LNCaP clone FGC (cell line): Measurements from ENCODE around the gene CPNE1.

Source experiments
- DNase-seq: peaks from one replicate; pipeline ENCODE4 v3.0.0-alpha.2; 2011; ENCODE audit warnings: low read depth
- H3K4me3 ChIP-seq: 2 replicates; pipeline ENCODE4 v1.5.1; 2011; ENCODE audit warnings: mild to moderate bottlenecking, low read depth, low read length, control low read depth
- TF ChIP-seq, protein P1 (sequence below): IDR thresholded peaks from 2 replicates; pipeline ENCODE4 v1.5.1; 2012; ENCODE audit warnings: mild to moderate bottlenecking; ENCODE audit not compliant: control insufficient read depth, insufficient read depth; ENCODE audit errors: extremely low read depth

The CPNE1 gene

DNA sequence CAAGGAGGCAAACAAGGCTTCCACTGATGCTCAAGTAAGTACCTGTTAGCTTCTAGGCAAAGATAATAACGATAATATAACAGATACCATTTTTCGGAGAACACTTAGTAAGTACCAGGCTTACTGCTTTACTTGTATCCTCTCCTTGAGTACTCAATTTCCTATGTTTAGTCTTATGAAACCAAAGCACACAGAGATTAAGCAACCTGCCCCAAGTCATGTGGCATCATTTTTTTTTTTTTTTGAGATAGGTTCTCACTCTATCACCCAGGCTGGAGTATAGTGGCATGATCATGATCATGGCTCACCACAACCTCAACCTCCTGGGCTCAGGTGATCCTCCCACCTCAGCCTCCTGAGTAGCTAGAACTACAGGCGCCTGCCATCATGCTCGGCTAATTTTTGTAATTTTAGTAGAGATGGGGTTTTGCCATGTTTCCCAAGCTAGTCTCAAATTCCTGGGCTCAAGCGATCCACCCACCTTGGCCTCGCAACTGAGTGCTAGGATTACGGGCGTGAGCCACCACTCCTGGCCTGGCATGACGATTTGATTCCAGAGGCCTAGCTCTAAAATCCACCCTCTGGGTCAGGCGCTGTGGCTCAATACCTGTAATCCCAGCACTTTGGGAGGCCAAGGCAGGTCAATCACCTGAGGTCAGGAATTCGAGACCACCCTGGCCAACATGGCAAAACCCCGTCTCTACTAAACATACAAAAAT, 35.1 kb downstream of the CPNE1 start:
- no peak for DNase-seq
- H3K4me3 ChIP-seq, result no peak overlapping the region
- TF ChIP-seq, protein P1, sequence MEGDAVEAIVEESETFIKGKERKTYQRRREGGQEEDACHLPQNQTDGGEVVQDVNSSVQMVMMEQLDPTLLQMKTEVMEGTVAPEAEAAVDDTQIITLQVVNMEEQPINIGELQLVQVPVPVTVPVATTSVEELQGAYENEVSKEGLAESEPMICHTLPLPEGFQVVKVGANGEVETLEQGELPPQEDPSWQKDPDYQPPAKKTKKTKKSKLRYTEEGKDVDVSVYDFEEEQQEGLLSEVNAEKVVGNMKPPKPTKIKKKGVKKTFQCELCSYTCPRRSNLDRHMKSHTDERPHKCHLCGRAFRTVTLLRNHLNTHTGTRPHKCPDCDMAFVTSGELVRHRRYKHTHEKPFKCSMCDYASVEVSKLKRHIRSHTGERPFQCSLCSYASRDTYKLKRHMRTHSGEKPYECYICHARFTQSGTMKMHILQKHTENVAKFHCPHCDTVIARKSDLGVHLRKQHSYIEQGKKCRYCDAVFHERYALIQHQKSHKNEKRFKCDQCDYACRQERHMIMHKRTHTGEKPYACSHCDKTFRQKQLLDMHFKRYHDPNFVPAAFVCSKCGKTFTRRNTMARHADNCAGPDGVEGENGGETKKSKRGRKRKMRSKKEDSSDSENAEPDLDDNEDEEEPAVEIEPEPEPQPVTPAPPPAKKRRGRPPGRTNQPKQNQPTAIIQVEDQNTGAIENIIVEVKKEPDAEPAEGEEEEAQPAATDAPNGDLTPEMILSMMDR, result no peak

DNA sequence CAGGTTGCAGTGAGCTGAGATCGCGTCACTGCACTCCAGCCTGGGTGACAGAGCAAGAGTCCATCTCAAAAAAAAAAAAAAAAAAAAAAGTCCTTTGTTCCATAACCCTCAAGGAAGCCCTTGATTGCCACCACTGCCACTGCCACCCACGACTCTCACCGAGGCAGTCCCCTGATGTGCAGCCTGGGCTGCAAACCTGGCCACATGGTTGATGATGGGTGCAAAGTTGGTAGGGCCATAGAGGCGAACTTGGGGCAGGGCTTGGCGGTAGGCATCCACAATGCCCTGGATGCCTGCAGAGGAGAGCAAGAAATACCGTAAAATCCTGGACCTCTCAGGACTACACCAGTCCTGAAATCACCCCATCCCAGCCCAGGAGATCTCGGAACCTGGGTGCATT, 37.6 kb downstream of the CPNE1 start:
- H3K4me3 ChIP-seq, result no peak overlapping the region
- TF ChIP-seq, protein P1, result no peak
- DNase-seq, result no peak

DNA sequence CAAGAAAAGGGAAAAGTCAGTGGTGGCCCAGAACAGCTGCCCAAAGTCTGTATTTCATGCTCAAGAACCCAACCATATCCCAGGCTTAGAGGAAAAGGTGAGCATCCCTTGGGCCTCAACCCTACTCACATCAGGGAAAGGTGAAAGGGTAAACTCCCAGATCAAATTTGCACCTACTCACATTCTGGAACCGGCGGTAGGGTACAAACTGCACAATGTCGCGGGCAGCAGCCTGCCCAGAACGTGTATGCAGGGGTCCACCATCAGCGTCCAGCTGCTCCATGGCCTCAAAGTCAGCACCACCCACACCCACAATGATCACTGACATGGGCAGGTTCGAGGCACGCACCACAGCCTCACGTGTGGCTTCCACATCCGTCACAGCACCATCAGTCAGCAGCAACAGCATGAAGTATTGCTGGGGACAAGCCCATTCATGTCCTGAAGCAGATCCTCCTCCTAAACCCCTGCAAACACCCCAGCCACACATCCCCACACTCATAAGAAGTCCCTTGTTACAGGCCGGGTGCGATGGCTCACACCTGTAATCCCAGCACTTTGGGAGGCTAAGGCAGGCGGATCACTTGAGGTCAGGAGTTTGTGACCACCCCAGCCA, 38.2 kb downstream of the CPNE1 start:
- TF ChIP-seq, protein P1, result no peak
- DNase-seq, result no peak
- no peak overlapping the region for H3K4me3 ChIP-seq

DNA sequence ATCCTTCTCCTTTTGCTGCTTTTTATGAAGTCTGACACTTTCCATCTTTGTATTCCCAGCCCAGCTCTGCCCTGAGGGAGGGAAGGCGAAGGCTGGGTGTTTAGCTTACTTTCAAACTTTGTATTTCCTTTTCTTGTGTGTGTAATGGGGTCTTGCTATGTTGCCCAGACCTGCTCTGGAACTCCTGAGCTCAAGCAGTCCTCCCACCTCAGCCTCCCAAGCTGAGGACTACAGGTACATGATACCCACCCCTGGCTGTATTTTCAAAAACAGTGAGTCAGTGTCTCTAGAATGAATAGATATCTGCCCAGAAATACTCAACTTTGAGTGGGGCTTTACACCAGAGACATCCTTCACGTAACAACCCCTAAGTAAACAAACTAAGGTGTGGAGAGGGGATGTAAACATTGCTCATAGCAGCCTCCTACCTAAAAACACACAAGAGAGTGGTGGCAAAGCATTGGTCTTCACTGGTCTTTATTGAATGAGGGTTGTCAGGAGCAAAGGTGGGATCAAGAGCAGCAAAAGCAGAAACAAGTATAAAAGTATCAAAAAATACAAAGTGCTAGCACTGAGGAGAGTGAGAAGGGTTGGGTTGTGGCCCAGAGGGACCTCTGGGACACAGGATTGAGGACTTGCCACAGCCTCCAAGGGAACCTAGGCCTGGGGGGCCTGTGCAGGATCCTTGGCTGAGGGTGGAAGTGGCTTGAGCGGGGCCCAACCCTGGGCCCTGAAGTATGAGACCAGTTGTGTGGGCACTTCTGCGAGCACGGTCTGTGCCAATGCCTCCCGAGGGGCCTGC, 38.9 kb downstream of the CPNE1 start:
- no peak for DNase-seq
- TF ChIP-seq, protein P1, result no peak
- no peak overlapping the region for H3K4me3 ChIP-seq

DNA sequence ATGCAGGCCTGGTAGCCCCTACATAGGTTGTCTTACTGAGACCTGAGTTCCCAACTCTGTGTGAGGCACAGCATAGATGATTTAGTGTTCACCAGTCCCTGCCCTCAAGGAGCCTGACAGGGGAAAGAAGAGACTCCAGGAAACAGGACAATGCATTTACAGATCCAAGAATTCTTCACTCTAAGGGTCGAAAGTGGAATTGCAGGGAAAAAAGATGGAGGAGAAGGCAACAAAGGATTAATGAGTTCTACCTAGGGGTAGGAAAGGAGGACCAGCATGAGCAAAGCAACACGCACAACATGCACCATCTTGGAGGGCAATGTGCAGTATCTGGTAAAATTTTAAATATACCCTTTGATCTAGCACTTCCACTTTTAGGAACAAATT, 43.1 kb downstream of the CPNE1 start:
- TF ChIP-seq, protein P1, result no peak
- no peak overlapping the region for H3K4me3 ChIP-seq
- no peak for DNase-seq

DNA sequence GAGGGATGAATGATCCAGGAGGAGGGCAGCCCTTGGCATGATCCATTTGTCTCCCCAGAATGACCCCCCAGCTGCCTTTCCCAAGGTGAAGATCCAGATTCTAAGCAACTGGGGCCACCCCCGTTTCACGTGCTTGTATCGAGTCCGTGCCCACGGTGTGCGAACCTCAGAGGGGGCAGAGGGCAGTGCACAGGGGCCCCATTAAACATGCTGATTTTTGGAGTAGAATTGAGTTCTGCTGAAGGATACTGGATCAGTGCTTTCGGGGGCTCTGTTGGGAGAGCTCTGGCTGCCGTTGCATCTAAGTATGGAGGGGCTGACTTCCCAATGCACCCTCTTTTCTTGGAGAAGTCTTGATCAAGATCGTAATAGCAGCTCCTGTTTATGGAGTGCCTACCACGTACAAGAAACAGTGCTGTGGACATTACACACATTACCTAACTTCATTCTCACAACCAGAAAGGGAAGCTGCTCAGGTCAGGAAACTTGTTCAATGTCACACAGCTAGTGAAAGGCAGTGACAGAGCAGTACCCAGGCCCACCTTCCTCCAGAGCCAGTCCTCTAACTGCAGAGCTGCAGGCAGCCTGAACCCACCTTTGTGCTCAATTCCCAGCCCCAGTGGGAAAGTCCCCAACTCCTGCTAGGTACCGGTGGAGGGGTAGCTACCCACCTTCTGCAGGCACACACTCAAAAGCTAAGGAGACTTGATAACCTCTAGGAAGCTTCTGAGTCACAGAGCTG, 43.7 kb downstream of the CPNE1 start:
- H3K4me3 ChIP-seq, result no peak overlapping the region
- no peak for DNase-seq

More for the DNA sequence above, 43.7 kb downstream of the CPNE1 start:
- TF ChIP-seq, protein P1, result no peak
